Medulla oblongata (tissue), 1 donor: ENCODE results near the gene SPTBN5.

Experiments
- DNase-seq: peaks from one replicate; pipeline ENCODE4 v3.0.0-alpha.2; 2015; ENCODE audit errors: extremely low spot score

Gene SPTBN5

DNA sequence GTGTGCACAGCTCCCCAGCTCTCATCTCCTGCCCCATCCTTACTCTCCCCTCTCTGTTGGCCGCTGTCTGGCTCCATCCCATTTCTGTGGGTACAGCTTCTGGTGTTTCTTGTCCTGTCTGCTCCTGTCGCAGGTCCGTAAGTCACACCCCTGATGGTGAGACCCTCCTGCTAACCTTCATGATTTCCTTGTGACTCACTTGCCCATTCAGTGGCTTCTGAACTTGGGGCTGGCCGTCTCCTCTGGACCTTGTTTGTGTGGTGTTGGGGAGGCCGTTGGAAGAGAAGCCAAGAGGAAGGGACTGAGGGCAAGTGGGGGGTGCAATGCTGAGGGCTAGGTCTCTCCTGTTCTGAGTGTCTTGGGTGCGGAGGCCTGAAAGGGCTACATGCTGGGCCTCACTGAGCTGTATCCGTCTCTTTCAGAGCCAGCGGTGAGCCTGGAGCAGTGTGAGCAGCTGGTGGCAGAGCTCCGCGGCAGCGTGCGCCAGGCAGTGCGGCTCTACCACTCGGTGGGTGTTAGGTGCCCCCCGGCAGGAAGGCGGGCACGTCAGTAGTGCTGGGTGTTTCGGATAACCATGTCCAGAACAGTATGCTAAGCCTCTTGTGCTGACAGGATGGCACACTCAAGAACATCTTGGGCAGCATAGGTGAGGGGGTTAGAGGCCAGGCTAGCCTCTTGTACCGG is 69.6 kb downstream of the SPTBN5 start:
- DNase-seq = no peak

DNA sequence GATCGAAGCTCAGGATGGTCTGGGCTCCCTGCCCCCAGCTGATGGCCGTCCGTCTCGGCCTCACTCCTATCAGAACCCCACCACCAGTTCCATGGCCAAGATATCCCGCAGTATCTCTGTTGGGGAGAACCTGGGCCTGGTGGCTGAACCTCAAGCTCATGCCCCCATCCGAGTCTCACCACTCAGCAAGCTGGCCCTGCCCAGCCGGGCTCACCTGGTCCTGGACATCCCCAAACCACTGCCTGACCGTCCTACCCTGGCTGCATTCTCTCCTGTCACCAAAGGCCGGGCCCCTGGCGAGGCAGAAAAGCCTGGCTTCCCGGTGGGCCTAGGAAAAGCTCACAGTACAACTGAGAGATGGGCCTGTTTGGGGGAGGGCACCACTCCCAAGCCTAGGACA is 70.4 kb downstream of the SPTBN5 start:
- DNase-seq = no peak

- DNase-seq = no peak
Measured at GRCh38 chr15:41822957-41823356, 70.9 kb downstream of the SPTBN5 start.

GRCh38 chr15:41822471-41822870 is 71.4 kb downstream of the SPTBN5 start:
- DNase-seq = no peak

DNA sequence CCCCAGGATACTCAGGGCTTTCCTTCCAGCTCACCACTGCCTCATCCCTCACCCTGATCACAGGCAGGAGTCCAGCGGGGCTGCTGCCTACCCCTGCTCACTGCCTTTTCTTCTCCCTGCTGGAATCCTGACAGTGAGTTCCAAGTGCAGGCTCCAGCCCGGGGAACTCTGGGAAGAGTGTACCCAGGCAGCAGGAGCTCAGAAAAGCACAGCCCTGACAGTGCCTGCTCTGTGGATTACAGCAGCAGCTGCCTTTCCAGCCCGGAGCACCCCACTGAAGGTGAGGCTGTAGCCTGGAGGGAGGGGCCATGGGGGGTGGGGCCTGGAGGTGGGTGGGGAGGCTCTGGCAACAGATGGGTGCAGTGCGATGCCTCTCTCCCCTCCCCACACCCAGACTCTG is 72.0 kb downstream of the SPTBN5 start:
- peak; percentile 69 for DNase-seq

DNA sequence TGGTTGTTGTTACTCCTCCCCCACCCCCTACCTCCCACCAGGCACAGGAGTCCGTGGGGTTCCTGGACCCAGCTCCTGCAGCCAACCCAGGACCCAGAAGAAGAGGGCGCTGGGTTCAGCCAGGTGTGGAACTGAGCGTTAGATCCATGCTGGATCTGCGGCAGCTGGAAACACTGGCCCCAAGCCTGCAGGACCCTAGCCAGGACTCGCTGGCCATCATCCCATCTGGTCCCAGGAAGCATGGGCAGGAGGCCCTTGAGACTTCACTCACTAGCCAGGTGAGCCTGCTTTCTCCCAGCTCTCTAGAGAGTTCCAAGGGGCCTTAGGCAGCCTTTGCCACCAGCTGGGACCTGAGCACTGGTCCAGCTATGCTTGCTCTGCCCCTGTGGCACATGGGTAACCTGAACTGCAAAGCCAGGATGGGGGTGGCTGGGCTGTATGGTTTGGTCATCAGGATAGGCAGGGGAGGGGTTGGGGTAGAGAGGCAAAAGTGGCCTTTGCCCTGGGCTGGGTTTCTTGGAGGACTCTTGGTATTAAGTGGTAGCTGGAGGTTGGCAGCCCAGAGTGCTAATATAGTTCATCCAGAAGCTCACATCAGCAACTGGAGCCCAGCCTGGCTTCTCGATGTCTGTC is 72.9 kb downstream of the SPTBN5 start:
- DNase-seq = no peak

- no peak for DNase-seq
Measured at GRCh38 chr15:41819455-41820050, 74.3 kb downstream of the SPTBN5 start.

- no peak for DNase-seq
Measured at GRCh38 chr15:41817781-41818180, 76.1 kb downstream of the SPTBN5 start.

DNA sequence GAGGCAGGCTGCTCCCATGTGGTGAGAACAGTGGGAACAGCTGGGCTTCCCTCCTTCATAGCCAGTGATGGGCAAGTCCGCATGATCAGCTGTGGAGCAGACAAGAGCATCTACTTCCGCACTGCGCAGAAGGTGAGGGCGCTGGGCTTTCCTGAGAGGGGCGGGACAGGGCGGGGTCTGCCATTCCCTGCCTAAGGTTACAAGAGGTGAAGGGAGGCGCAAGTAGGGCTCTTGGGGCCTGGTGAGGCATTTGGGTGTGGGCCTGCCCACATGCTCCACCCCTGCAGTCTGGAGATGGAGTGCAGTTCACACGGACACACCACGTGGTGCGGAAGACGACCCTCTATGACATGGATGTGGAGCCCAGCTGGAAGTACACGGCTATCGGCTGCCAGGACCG is 76.5 kb downstream of the SPTBN5 start:
- DNase-seq = no peak

DNA sequence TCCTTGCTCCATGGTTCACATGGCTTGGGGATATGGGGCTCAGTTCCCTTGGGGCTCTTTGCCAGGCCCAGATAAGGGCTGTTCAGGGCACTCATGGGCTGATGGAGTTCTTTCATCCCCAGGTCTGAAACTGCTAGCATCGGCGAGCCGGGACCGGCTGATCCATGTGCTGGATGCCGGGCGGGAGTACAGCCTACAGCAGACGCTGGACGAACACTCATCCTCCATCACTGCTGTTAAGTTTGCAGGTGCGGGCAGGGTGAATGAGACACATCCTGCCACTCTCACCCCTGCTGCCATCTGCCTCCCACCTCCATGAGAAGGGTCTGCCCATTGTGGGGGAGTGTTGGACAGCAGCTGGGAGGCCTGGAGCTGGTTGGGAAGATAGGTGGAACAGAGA is 77.1 kb downstream of the SPTBN5 start:
- no peak for DNase-seq

- DNase-seq = no peak
Measured at GRCh38 chr15:41814534-41814933, 79.3 kb downstream of the SPTBN5 start.

DNA sequence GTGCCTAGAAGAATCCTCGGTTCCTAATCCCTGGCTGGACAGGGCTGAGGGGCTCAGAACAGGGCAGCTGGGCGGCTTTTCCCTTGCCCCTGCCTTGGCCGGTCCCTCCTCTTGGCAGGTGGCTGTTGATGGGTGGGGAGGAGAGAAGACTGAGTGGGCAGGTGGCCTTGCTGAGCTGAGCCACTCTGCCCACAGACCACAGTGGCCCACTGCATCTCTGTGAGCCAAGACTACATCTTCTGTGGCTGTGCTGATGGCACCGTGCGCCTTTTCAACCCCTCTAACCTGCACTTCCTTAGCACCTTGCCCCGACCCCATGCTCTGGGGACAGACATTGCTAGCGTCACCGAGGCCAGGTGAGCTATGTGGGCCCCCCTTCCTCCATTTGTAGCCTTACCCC is 80.4 kb downstream of the SPTBN5 start:
- no peak for DNase-seq

- no peak for DNase-seq
Measured at GRCh38 chr15:41812820-41813375, 81.0 kb downstream of the SPTBN5 start.

GRCh38 chr15:41811432-41812195 is 82.2 kb downstream of the SPTBN5 start:
- DNase-seq = peak; percentile 91

- DNase-seq = no peak
Measured at GRCh38 chr15:41810651-41811431, 83.0 kb downstream of the SPTBN5 start.

DNA sequence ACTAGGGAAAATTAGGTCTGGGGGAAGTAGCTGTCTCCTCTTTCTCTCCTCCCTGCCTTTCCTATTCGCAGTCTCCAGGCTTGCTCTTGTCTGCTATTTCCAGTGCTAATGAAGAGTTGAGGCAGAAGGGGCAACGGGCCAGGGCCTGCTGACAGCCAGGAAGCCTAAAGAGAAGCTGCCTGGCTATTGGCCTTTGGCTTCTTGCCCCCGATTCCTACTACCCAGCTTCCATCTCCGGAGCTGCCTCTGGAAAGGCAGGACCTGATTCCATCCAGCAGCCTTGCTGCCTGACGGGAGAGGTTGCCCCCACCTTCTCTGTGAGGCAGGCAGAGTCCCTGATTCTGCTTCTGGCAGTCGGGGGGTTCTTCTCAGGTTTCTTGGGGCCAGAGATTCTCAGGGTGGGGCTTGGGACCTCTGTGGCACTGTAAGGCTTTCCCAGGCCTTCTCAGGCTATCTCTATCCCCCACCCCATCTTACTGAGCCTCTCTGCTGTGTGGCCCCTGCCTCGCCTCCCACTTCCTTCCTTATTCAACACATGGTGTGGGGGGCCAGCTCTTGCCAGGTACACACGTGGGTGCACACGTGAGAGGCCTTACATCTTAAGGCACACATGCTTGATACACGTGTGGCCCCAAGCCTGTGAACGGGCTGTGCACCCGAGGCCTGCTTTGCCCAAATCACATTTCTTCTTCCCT is 84.2 kb downstream of the SPTBN5 start:
- DNase-seq = peak; percentile 64

GRCh38 chr15:41809121-41809520 is 84.7 kb downstream of the SPTBN5 start:
- DNase-seq = no peak

- DNase-seq = no peak
Measured at GRCh38 chr15:41806291-41807181, 87.3 kb downstream of the SPTBN5 start.

DNA sequence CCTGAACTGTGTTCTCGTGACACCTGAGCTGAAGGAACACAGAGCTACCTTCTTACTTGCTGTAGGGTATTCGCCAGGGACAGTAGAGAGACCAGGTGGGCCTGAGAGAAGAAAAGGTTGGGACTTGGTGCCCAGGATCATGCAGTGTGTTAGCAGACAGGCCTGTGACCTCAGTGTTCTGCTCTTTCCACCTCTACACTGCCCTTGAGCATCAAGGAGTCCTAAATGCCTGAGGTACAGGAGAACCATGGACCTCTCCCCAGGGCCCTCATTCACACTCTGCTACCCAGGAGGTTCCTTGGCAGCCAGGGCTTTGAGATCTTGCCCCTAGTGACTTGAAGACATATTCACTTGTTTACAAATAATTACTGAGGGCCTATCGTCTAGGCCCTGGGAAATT is 88.1 kb downstream of the SPTBN5 start:
- no peak for DNase-seq
